CD14-positive monocyte (primary cell): Measurements from ENCODE around the gene SAT1. TPM values are rescaled to one million over a fixed set of nuclear protein-coding genes. Genes with fewer than 3 reads are reported as not detected.
A peak's percentile ranks its signal among the peaks of the same experiment; 100 is the strongest.

ENCODE experiments used
- DNase-seq, 3 donors: peaks; one replicate each; pipeline ENCODE4 v3.0.0-alpha.2; 2011 to 2022
- H2AFZ ChIP-seq: 2 replicates; pipeline ENCODE4 v1.6.0; 2012; ENCODE audit warnings: mild to moderate bottlenecking, low read depth, low read length, inconsistent platforms; ENCODE audit not compliant: insufficient read depth, poor library complexity, severe bottlenecking
- H3K27ac ChIP-seq, 2 donors: 1 replicate in 1 of 2; 2 replicates in 1 of 2; pipeline ENCODE4 v1.5.1; 2012 to 2013; ENCODE audit warnings: low read length in 2 of 2, control low read depth in 1 of 2, inconsistent platforms in 1 of 2, low read depth in 1 of 2, mild to moderate bottlenecking in 1 of 2
- H3K27me3 ChIP-seq, 2 donors: one replicate each; pipeline versions ENCODE4 v1.6.0 to v1.6.1; 2011 to 2013; ENCODE audit warnings: low read length in 2 of 2; ENCODE audit not compliant: control insufficient read depth in 2 of 2, insufficient read depth in 2 of 2
- H3K36me3 ChIP-seq, 2 donors: replicated peaks in 1 of 2; 1 replicate in 1 of 2; 2 replicates in 1 of 2; pipeline versions ENCODE4 v1.5.1 to v1.6.1; 2012 to 2013; ENCODE audit warnings: low read length in 2 of 2, control low read depth in 1 of 2, inconsistent platforms in 1 of 2, mild to moderate bottlenecking in 1 of 2; ENCODE audit not compliant: insufficient read depth in 2 of 2, control insufficient read depth in 1 of 2
- H3K4me1 ChIP-seq, 2 donors: 1 replicate in 1 of 2; 2 replicates in 1 of 2; pipeline versions ENCODE4 v1.5.1 to v1.6.1; 2012 to 2013; ENCODE audit warnings: low read length in 2 of 2, control low read depth in 1 of 2, inconsistent platforms in 1 of 2, mild to moderate bottlenecking in 1 of 2, moderate library complexity in 1 of 2; ENCODE audit not compliant: insufficient read depth in 2 of 2, control insufficient read depth in 1 of 2
- H3K4me2 ChIP-seq: replicated peaks from 2 replicates; pipeline ENCODE3; 2012; ENCODE audit warnings: low read length, moderate library complexity, mild to moderate bottlenecking; ENCODE audit not compliant: poor library complexity, severe bottlenecking; ENCODE audit errors: extremely low read depth
- H3K4me3 ChIP-seq, 3 experiments: fragments of 200-600 bp in 1 of 3; sonication (generic) in 1 of 3; replicated peaks in 1 of 3; 1 replicate in 2 of 3; 2 replicates in 1 of 3; pipeline ENCODE4 v1.5.1; 2011 to 2013; ENCODE audit warnings: low read length in 3 of 3, mild to moderate bottlenecking in 3 of 3, control low read depth in 2 of 3, low read depth in 2 of 3, inconsistent platforms in 1 of 3, moderate library complexity in 1 of 3
- H3K79me2 ChIP-seq: 2 replicates; pipeline ENCODE4 v1.6.0; 2012; ENCODE audit warnings: mild to moderate bottlenecking, control low read depth, inconsistent platforms, low read length, moderate library complexity; ENCODE audit not compliant: insufficient read depth
- H3K9ac ChIP-seq: 2 replicates; pipeline ENCODE4 v1.6.0; 2017; ENCODE audit warnings: low read length, mild to moderate bottlenecking; ENCODE audit not compliant: insufficient read depth, poor library complexity, severe bottlenecking
- H3K9me3 ChIP-seq, 2 donors: replicated peaks in 1 of 2; 1 replicate in 1 of 2; 2 replicates in 1 of 2; pipeline versions ENCODE4 v1.5.1 to v1.6.1; 2012 to 2013; ENCODE audit warnings: low read length in 2 of 2, control low read depth in 1 of 2; ENCODE audit not compliant: control insufficient read depth in 1 of 2, insufficient read depth in 1 of 2
- H4K20me1 ChIP-seq: 2 replicates; pipeline ENCODE4 v1.6.0; 2012; ENCODE audit warnings: mild to moderate bottlenecking, low read length, control low read depth, moderate library complexity; ENCODE audit not compliant: insufficient read depth
- H3K27ac Mint-ChIP-seq, 7 donors: one replicate each; pipeline ENCODE4 v1.8.0; 2020; ENCODE audit warnings: mild to moderate bottlenecking in 7 of 7, mixed read lengths in 7 of 7, moderate library complexity in 6 of 7, inconsistent platforms in 2 of 7
- H3K27me3 Mint-ChIP-seq, 3 donors: one replicate each; pipeline ENCODE4 v1.8.0; 2021 to 2022; ENCODE audit warnings: low read depth in 3 of 3, mild to moderate bottlenecking in 3 of 3, mixed read lengths in 3 of 3, moderate library complexity in 3 of 3, inconsistent platforms in 1 of 3
- H3K36me3 Mint-ChIP-seq, 2 donors: one replicate each; pipeline ENCODE4 v1.8.0; 2020; ENCODE audit warnings: mixed read lengths in 2 of 2, inconsistent platforms in 1 of 2, mild to moderate bottlenecking in 1 of 2
- H3K4me1 Mint-ChIP-seq: one replicate; pipeline ENCODE4 v1.8.0; 2020; ENCODE audit warnings: mild to moderate bottlenecking, mixed read lengths
- H3K4me3 Mint-ChIP-seq, 2 donors: one replicate each; pipeline ENCODE4 v1.8.0; 2020; ENCODE audit warnings: mild to moderate bottlenecking in 2 of 2, mixed read lengths in 2 of 2, moderate library complexity in 1 of 2
- H3K9me3 Mint-ChIP-seq, 7 donors: one replicate each; pipeline ENCODE4 v1.8.0; 2020 to 2022; ENCODE audit warnings: mixed read lengths in 7 of 7, mild to moderate bottlenecking in 6 of 7, moderate library complexity in 6 of 7, inconsistent platforms in 2 of 7
- CTCF ChIP-seq: fragments of 200-600 bp; IDR thresholded peaks from one replicate; pipeline ENCODE4 v1.8.0; 2022; ENCODE audit warnings: antibody characterized with exemption, mild to moderate bottlenecking
- WGBS: methylation state at CpG from one replicate; pipeline ENCODE4 v1.1.5; 2013; ENCODE audit warnings: missing lambda C conversion rate; ENCODE audit not compliant: insufficient coverage; 5-methylcytosine and 5-hydroxymethylcytosine counted together
- intact Hi-C, 2 donors: fragments of 100-400 bp; cut with micrococcal nuclease; formaldehyde crosslinking; loops; one replicate each; pipeline versions ENCODE4 v1.15.0 to v1.15.1; 2023
- polyA plus RNA-seq, 3 donors: library from polyadenylated mRNA; depleted of rRNA in 1 of 3; unstranded in 2 of 3; stranded (reverse) in 1 of 3; fragments of 300-500 nt in 2 of 3; fragments of >200 nt in 1 of 3; fragmentation: Illumina TruSeq in 2 of 3; gene quantifications; 1 replicate in 2 of 3; 2 replicates in 1 of 3; pipeline ENCODE4 v1.2.3, GENCODE V29; 2012 to 2021

SAT1 gene
- polyA plus RNA-seq, 3 donors: 897 to 7,815 (median 970) TPM

GRCh38 chrX:23803931-23804381 is 21.0 kb downstream of the SAT1 start:
- no peak overlapping the region for H3K27ac ChIP-seq
- no peaks in the 10 kb centered on the region for H3K79me2 ChIP-seq
- no peak overlapping the region for H2AFZ ChIP-seq
- H3K4me3 Mint-ChIP-seq: no peak overlapping the region
- intact Hi-C loops: loop anchor here in 1 of 2 donors (2.0 kb wide), 1 partner anchor 15 kb away; no protein-coding TSS in a partner anchor
- peak overlapping the region in 4 of 7 donors; percentile 45 to 78 (median 50) for H3K27ac Mint-ChIP-seq
- no peak for TF ChIP-seq CTCF
- H3K4me1 ChIP-seq: peaks cover 32 to 38% of the 10 kb centered on the region in 2 donors
- peaks cover 0 to 12% (median 0%) of the 10 kb centered on the region in 3 donors for H3K27me3 Mint-ChIP-seq
- DNase-seq: peak in 1 of 3 donors; percentile 25
- no peaks in the 10 kb centered on the region for H3K27me3 ChIP-seq
- H3K36me3 ChIP-seq: no peaks in the 10 kb centered on the region
- peaks cover 32% of the 10 kb centered on the region for H3K4me1 Mint-ChIP-seq
- peak overlapping the region in 1 of 3 experiments; percentile 23 for H3K4me3 ChIP-seq
- no CpG with 5 or more reads among the region's 5 CpGs for WGBS
- no peaks in the 10 kb centered on the region for H3K36me3 Mint-ChIP-seq
- peaks cover 0 to 4% (median 0%) of the 10 kb centered on the region in 7 donors for H3K9me3 Mint-ChIP-seq
- H3K9me3 ChIP-seq: no peaks in the 10 kb centered on the region
- no peak overlapping the region for H3K4me2 ChIP-seq
- no peak overlapping the region for H3K9ac ChIP-seq
- H4K20me1 ChIP-seq: no peaks in the 10 kb centered on the region

- Histone ChIP-seq H4K20me1 (no peaks in the 10 kb centered on the region), H3K9me3 (no peaks in the 10 kb centered on the region), H2AFZ (no peak overlapping the region), H3K27me3 (no peaks in the 10 kb centered on the region), H3K79me2 (no peaks in the 10 kb centered on the region), H3K4me1 (peaks cover 32 to 38% of the 10 kb centered on the region in 2 donors), H3K4me3 (no peak overlapping the region), H3K27ac (no peak overlapping the region), H3K4me2 (no peak overlapping the region), H3K9ac (no peak overlapping the region), H3K36me3 (no peaks in the 10 kb centered on the region)
- Mint-ChIP-seq H3K27ac (peak overlapping the region in 2 of 7 donors; percentile 37 to 58), H3K36me3 (no peaks in the 10 kb centered on the region), H3K27me3 (peaks cover 0 to 11% (median 0%) of the 10 kb centered on the region in 3 donors), H3K9me3 (peaks cover 0 to 4% (median 0%) of the 10 kb centered on the region in 7 donors), H3K4me3 (no peak overlapping the region), H3K4me1 (peaks cover 30% of the 10 kb centered on the region)
- intact Hi-C loops: loop anchor here in 1 of 2 donors (2.0 kb wide), 1 partner anchor 16 kb away; no protein-coding TSS in a partner anchor
- no peak for TF ChIP-seq CTCF
- 100% methylated on average over 1 of the region's 3 CpGs for WGBS
- no peak for DNase-seq
Observed at GRCh38 chrX:23804578-23804977, 21.6 kb downstream of the SAT1 start.
